Transverse colon (tissue), 4 donors: ENCODE results near the gene GRK6. TPM values are rescaled to one million over a fixed set of nuclear protein-coding genes. Genes with fewer than 3 reads are reported as not detected.

Source experiments
- DNase-seq: peaks from one replicate; pipeline ENCODE4 v3.0.0-alpha.2; 2019
- H3K27ac ChIP-seq, 4 donors: fragments of 200-600 bp; sonication (generic); 2 replicates each; pipeline ENCODE4 v1.5.1; 2016 to 2018; ENCODE audit warnings: inconsistent platforms in 4 of 4
- H3K27me3 ChIP-seq: fragments of 200-600 bp; sonication (generic); 2 replicates; pipeline ENCODE4 v1.5.1; 2017; ENCODE audit warnings: inconsistent platforms
- H3K36me3 ChIP-seq, 4 donors: fragments of 200-600 bp; sonication (generic); 2 replicates each; pipeline ENCODE4 v1.5.1; 2017 to 2019; ENCODE audit warnings: inconsistent platforms in 4 of 4
- H3K4me1 ChIP-seq, 4 donors: fragments of 200-600 bp; sonication (generic); 2 replicates each; pipeline ENCODE4 v1.5.1; 2017 to 2020; ENCODE audit warnings: inconsistent platforms in 4 of 4
- H3K4me3 ChIP-seq, 4 donors: fragments of 200-600 bp; sonication (generic); 1 replicate in 1 of 4; 2 replicates in 3 of 4; pipeline versions ENCODE4 v1.5.1 to v1.6.1; 2017 to 2019; ENCODE audit warnings: inconsistent platforms in 4 of 4
- H3K9me3 ChIP-seq, 2 donors: fragments of 200-600 bp; sonication (generic); 2 replicates each; pipeline ENCODE4 v1.5.1; 2017 to 2019; ENCODE audit warnings: inconsistent platforms in 2 of 2
- CTCF ChIP-seq, 5 experiments: fragments of 200-600 bp in 3 of 5; fragments of 450-650 bp in 2 of 5; sonication (generic) in 3 of 5; IDR thresholded peaks; 1 replicate in 2 of 5; 2 replicates in 3 of 5; pipeline ENCODE4 v1.5.1; 2016 to 2017; ENCODE audit warnings: antibody characterized with exemption in 5 of 5, inconsistent platforms in 3 of 5, mild to moderate bottlenecking in 2 of 5, moderate library complexity in 1 of 5
- EP300 ChIP-seq: sonication (generic); formaldehyde crosslinking; IDR thresholded peaks from one replicate; pipeline ENCODE4 v1.6.1; 2017; ENCODE audit warnings: antibody characterized with exemption, low read depth
- POLR2A ChIP-seq: fragments of 450-650 bp; IDR thresholded peaks from one replicate; pipeline ENCODE4 v1.6.1; 2016; ENCODE audit warnings: antibody characterized with exemption, mild to moderate bottlenecking, moderate library complexity
- POLR2AphosphoS5 ChIP-seq, 3 donors: sonication (generic); formaldehyde crosslinking; IDR thresholded peaks; one replicate each; pipeline ENCODE4 v1.6.1; 2016; ENCODE audit warnings: antibody characterized with exemption in 3 of 3
- WGBS, 2 donors: methylation state at CpG; one replicate each; pipeline ENCODE4 v1.1.5; 2018; ENCODE audit warnings: low coverage in 1 of 2; 5-methylcytosine and 5-hydroxymethylcytosine counted together
- in situ Hi-C, 4 donors: fragments of 200-750 bp; cut with MboI; loops; one replicate each; pipeline versions ENCODE4 v1.15.0 to v1.15.1; 2017; ENCODE audit warnings: low sequenced_read_pairs in 3 of 4, low pct_ligation_motif_present in 1 of 4, low pct_unique_long_range_greater_than_20kb in 1 of 4
- intact Hi-C: fragments of 100-400 bp; cut with DNase I; formaldehyde crosslinking; loops from one replicate; pipeline ENCODE4 v1.15.1; 2023; ENCODE audit warnings: low total_unique reads
- total RNA-seq, 4 donors: library from RNA; depleted of rRNA; stranded (reverse); fragments of >200 nt; gene quantifications; one replicate each; pipeline ENCODE4 v1.1.0, GENCODE V29; 2016

The GRK6 gene
- total RNA-seq, 4 donors from 2014 or later = 21.5 to 40.5 (median 36.4) TPM

GRCh38 chr5:177474002-177474476, 47.6 kb downstream of the GRK6 start:
- peaks cover 21 to 42% (median 24%) of the 10 kb centered on the region in 4 donors for H3K4me1 ChIP-seq
- H3K36me3 ChIP-seq = no peaks in the 10 kb centered on the region
- no peaks in the 10 kb centered on the region for H3K9me3 ChIP-seq
- TF ChIP-seq CTCF (IDR thresholded peaks at IDR 0.05) = no peak
- no peak for TF ChIP-seq POLR2AphosphoS5 (IDR thresholded peaks at IDR 0.05)
- TF ChIP-seq EP300 = no peak
- TF ChIP-seq POLR2A = no peak
- in situ Hi-C loops (loop anchor here in 1 of 4 donors (25.0 kb wide), 1 partner anchor 162 kb away; the partner anchor contains the start of genes MXD3, PRELID1 and RAB24), intact Hi-C loops (no loop called here)
- 48 to 49% methylated on average over 4 to 7 of the region's 7 CpGs for WGBS, 2 donors
- H3K4me3 ChIP-seq = peak overlapping the region in 1 of 4 donors; percentile 77
- DNase-seq = no peak
- H3K27ac ChIP-seq = peak overlapping the region; percentile 78 to 91 (median 83)
- peaks cover 14% of the 10 kb centered on the region for H3K27me3 ChIP-seq

GRCh38 chr5:177474846-177475562, 48.5 kb downstream of the GRK6 start:
- intact Hi-C loops = no loop called here
- H3K27ac ChIP-seq = peak overlapping the region in 3 of 4 donors; percentile 78 to 91 (median 86)

GRCh38 chr5:177475563-177476427, 49.3 kb downstream of the GRK6 start:
- in situ Hi-C loops = no loop called here
- peaks cover 14% of the 10 kb centered on the region for H3K27me3 ChIP-seq
- 60 to 65% methylated on average over 4 to 11 of the region's 11 CpGs for WGBS, 2 donors
- TF ChIP-seq EP300 (no peak), POLR2AphosphoS5 (IDR thresholded peaks at IDR 0.05) (no peak), CTCF (IDR thresholded peaks at IDR 0.05) (no peak), POLR2A (no peak)
- H3K4me1 ChIP-seq = peaks cover 28 to 47% (median 35%) of the 10 kb centered on the region in 4 donors
- no peaks in the 10 kb centered on the region for H3K36me3 ChIP-seq
- H3K27ac ChIP-seq = peak overlapping the region in 3 of 4 donors; percentile 26 to 91 (median 82)
- no peak overlapping the region for H3K4me3 ChIP-seq
- no peak for DNase-seq
- intact Hi-C loops = no loop called here
- no peaks in the 10 kb centered on the region for H3K9me3 ChIP-seq

More at GRCh38 chr5:177474846-177475562, 48.5 kb downstream of the GRK6 start:
- DNase-seq = no peak
- H3K36me3 ChIP-seq = no peaks in the 10 kb centered on the region
- WGBS, 2 donors = 43 to 63% methylated on average over 1 to 4 of the region's 4 CpGs
- H3K9me3 ChIP-seq = no peaks in the 10 kb centered on the region
- H3K4me3 ChIP-seq = no peak overlapping the region
- TF ChIP-seq POLR2AphosphoS5 (IDR thresholded peaks at IDR 0.05) = no peak
- TF ChIP-seq POLR2A = no peak
- TF ChIP-seq EP300 = no peak
- no peak for TF ChIP-seq CTCF (IDR thresholded peaks at IDR 0.05)
- peaks cover 14% of the 10 kb centered on the region for H3K27me3 ChIP-seq
- peaks cover 28 to 46% (median 33%) of the 10 kb centered on the region in 4 donors for H3K4me1 ChIP-seq
- in situ Hi-C loops = loop anchor here in 1 of 4 donors (25.0 kb wide), 1 partner anchor 163 kb away; the partner anchor contains the start of genes MXD3, PRELID1 and RAB24
